Immature natural killer cell (primary cell): ENCODE measurements around the gene RABEPK. TPM values are rescaled to one million over a fixed set of nuclear protein-coding genes. Genes with fewer than 3 reads are reported as not detected.
"Not testable (repeated sequence)": the region's sequence is repeated elsewhere in the genome, so short reads cannot be mapped to it uniquely, and the experiment has no call there.

ENCODE experiments used
- DNase-seq, 3 donors: peaks; one replicate each; pipeline ENCODE4 v3.0.0; 2022; ENCODE audit warnings: mixed read lengths in 1 of 3
- H3K27ac Mint-ChIP-seq, 6 donors: one replicate each; pipeline ENCODE4 v1.8.0; 2020; ENCODE audit warnings: mixed read lengths in 6 of 6, mild to moderate bottlenecking in 5 of 6, inconsistent platforms in 4 of 6, moderate library complexity in 3 of 6
- H3K27me3 Mint-ChIP-seq, 3 donors: one replicate each; pipeline ENCODE4 v1.8.0; 2020 to 2021; ENCODE audit warnings: low read depth in 3 of 3, mild to moderate bottlenecking in 3 of 3, mixed read lengths in 3 of 3, moderate library complexity in 3 of 3, inconsistent platforms in 1 of 3
- H3K36me3 Mint-ChIP-seq, 3 donors: one replicate each; pipeline ENCODE4 v1.8.0; 2020; ENCODE audit warnings: mixed read lengths in 3 of 3, inconsistent platforms in 2 of 3, mild to moderate bottlenecking in 2 of 3
- H3K4me1 Mint-ChIP-seq, 2 donors: one replicate each; pipeline ENCODE4 v1.8.0; 2020; ENCODE audit warnings: inconsistent platforms in 2 of 2, mild to moderate bottlenecking in 2 of 2, mixed read lengths in 2 of 2, moderate library complexity in 1 of 2
- H3K4me3 Mint-ChIP-seq, 5 donors: one replicate each; pipeline ENCODE4 v1.8.0; 2020; ENCODE audit warnings: mild to moderate bottlenecking in 5 of 5, mixed read lengths in 5 of 5, inconsistent platforms in 3 of 5, moderate library complexity in 3 of 5
- H3K9me3 Mint-ChIP-seq, 6 donors: one replicate each; pipeline ENCODE4 v1.8.0; 2020; ENCODE audit warnings: mild to moderate bottlenecking in 6 of 6, mixed read lengths in 6 of 6, inconsistent platforms in 4 of 6, moderate library complexity in 3 of 6
- polyA plus RNA-seq, 3 donors: library from polyadenylated mRNA; unstranded; fragments of 300-500 nt; fragmentation: Illumina TruSeq; gene quantifications; one replicate each; pipeline ENCODE4 v1.2.3, GENCODE V29; 2021

RABEPK gene
- polyA plus RNA-seq = 10 to 100 TPM; 23.6 to 44.1 (median 28.2) TPM

DNA sequence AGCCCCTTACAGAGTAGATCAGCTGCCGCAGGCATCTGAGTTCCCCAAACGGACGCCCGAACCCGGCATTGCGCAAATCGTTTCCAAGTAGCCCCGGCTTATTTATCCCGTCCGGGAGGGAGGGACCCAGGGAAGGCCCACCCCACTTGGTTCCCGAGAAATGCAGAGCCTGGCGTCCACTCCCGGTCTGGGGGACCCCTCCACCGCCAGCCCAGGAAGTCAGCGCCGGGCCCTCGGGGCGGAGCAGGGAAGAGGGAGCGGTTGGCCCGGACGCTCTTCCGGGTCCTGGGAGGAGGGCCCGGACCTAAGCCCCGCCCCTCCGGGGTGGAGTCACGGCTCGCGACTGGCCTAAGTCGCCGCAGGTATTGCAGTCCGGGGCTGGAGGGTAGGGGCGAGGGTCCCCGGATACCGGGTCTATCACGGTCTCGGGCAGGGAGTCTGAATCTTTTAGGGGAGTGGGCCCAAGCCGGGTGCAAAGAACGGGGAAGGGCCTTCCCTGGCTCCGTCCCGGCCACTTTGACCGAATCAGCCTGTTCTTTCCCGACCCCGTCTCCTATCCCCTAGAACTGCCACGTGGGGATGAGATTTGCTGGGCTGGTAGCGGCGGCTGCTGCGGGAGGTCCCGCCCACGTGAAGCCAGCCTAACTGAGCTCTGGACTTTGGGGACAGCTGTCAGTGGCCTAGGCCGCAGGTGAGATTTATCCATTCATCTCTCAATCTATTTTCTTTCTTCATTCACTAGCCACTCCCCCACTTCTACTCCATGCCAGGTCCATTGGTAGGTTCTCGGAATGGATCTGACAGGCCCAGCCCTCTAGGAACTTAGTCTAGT, at the start of gene RABEPK:
Gene RABEPK, plus strand, starts transcription at position 327 of the 832 bp plus-strand sequence. CDS start 2,472 bp downstream, outside the sequence.
- peak; percentile 89 to 90 (median 90) for DNase-seq
- Mint-ChIP-seq H3K27ac (peak within 1 kb of the TSS; percentile 86 to 95 (median 92)), H3K4me3 (peak within 1 kb of the TSS; percentile 92 to 94 (median 94)), H3K4me1 (peaks cover 10 to 12% of the 10 kb centered on the region in 2 donors), H3K9me3 (no peaks in the 10 kb centered on the region), H3K36me3 (peaks cover 4 to 18% (median 14%) of the 10 kb centered on the region in 3 donors), H3K27me3 (peaks cover 2 to 7% (median 4%) of the 10 kb centered on the region in 3 donors)

- peaks cover 4 to 24% (median 18%) of the 10 kb centered on the region in 3 donors for H3K36me3 Mint-ChIP-seq
- peak overlapping the region in 1 of 6 donors; percentile 73 for H3K27ac Mint-ChIP-seq
- H3K4me1 Mint-ChIP-seq = no peaks in the 10 kb centered on the region
- DNase-seq = no peak
- no peaks in the 10 kb centered on the region for H3K27me3 Mint-ChIP-seq
- H3K9me3 Mint-ChIP-seq = no peaks in the 10 kb centered on the region
- H3K4me3 Mint-ChIP-seq = no peak overlapping the region
Measured at GRCh38 chr9:125151730-125152129, 48.6 kb upstream of the RABEPK start.

- no peak overlapping the region for H3K4me3 Mint-ChIP-seq
- H3K4me1 Mint-ChIP-seq = no peaks in the 10 kb centered on the region
- no peak for DNase-seq
- H3K27me3 Mint-ChIP-seq = peaks cover 0 to 2% (median 0%) of the 10 kb centered on the region in 3 donors
- peaks cover 10 to 24% (median 18%) of the 10 kb centered on the region in 3 donors for H3K36me3 Mint-ChIP-seq
- H3K9me3 Mint-ChIP-seq = no peaks in the 10 kb centered on the region
- no peak overlapping the region for H3K27ac Mint-ChIP-seq
Measured at GRCh38 chr9:125153712-125154367, 46.5 kb upstream of the RABEPK start.

GRCh38 chr9:125156551-125156950, 43.8 kb upstream of the RABEPK start:
- peaks cover 5 to 14% of the 10 kb centered on the region in 2 donors for H3K4me1 Mint-ChIP-seq
- peaks cover 0 to 2% (median 0%) of the 10 kb centered on the region in 3 donors for H3K27me3 Mint-ChIP-seq
- DNase-seq = no peak
- peaks cover 8 to 10% (median 10%) of the 10 kb centered on the region in 3 donors for H3K36me3 Mint-ChIP-seq
- H3K9me3 Mint-ChIP-seq = no peaks in the 10 kb centered on the region
- H3K4me3 Mint-ChIP-seq = no peak overlapping the region
- no peak overlapping the region for H3K27ac Mint-ChIP-seq

DNA sequence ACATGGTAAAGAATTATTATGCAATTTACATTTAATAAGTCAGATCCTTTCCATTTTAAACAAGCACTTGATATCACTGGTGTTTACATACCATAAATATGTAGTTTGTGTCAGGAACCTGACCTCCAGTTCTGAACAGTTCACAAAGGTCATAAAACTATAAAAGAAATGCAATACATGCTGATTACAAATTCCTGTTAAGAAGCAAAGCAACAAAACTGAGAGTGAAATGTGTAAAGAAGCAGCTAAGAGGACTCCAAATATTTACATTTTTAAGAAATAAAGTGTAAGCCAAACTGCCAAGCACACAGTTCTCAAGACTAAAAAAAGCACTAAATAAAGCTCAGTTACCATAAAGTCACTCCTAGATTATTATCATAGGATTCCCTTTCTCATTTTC, 39.6 kb upstream of the RABEPK start:
- H3K36me3 Mint-ChIP-seq = peaks cover 0 to 5% (median 0%) of the 10 kb centered on the region in 3 donors
- H3K4me3 Mint-ChIP-seq = no peak overlapping the region
- H3K4me1 Mint-ChIP-seq = peaks cover 5 to 19% of the 10 kb centered on the region in 2 donors
- H3K27me3 Mint-ChIP-seq = peaks cover 0 to 2% (median 0%) of the 10 kb centered on the region in 3 donors
- no peak for DNase-seq
- H3K27ac Mint-ChIP-seq = peak overlapping the region in 3 of 6 donors; percentile 29 to 54 (median 46)
- no peaks in the 10 kb centered on the region for H3K9me3 Mint-ChIP-seq

DNA sequence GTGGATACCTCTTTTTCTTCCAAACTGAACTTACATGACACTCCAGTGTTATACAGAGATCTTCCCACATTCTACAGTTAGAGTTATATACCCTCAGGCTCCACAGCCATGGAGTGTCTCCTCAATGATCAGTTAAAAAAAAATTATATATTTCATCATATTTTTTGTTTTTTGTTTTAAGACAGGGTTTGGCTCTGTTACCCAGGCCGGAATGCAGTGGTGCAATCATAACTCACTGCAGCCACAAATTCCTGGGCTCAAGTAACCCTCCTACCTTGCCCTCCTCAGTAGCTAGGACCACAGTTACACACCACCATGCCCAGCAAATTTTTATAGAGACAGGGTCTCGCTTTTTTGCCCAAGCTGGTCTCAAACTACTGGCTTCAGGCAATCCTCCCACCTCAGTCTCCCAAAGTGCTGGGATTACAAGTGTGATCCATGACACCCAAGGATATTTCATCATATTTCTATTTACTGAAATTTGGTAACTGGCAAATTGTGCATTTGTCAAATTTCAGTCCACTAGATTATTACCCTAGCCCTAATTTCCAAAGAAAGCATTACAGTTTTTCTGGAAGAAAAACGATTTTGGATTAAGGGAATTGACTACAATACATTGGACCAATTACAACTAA, 38.9 kb upstream of the RABEPK start:
- Mint-ChIP-seq H3K36me3 (peaks cover 0 to 5% (median 0%) of the 10 kb centered on the region in 3 donors), H3K27ac (peak overlapping the region in 3 of 6 donors; percentile 29 to 64 (median 46)), H3K4me1 (peaks cover 5 to 19% of the 10 kb centered on the region in 2 donors), H3K9me3 (no peaks in the 10 kb centered on the region), H3K4me3 (no peak overlapping the region), H3K27me3 (peaks cover 0 to 2% (median 0%) of the 10 kb centered on the region in 3 donors)
- DNase-seq = no peak

- Mint-ChIP-seq H3K4me1 (peaks cover 5 to 20% of the 10 kb centered on the region in 2 donors), H3K27ac (peak overlapping the region in 1 of 6 donors; percentile 29)
- not testable (repeated sequence) for H3K36me3 Mint-ChIP-seq, DNase-seq, H3K27me3 Mint-ChIP-seq, H3K9me3 Mint-ChIP-seq, H3K4me3 Mint-ChIP-seq
Measured at GRCh38 chr9:125162891-125163290, 37.5 kb upstream of the RABEPK start.

DNA sequence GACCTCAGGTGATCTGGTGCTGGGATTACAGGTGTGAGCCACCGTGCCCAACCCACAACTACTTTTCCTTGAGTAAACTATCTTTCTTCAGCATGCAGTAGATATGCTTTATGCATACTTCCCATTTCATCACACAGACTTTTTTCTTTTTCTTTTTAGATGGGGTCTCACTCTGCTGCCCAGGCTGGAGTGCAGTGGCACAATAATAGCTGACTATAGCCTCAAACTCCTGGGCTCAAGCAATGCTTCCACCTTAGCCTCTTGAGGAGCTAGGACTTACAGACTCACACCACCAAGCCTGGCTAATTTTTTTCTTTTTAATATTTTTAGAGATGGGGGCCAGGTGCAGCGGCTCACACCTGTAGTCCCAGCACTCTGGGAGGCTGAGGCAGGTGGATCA, 33.6 kb upstream of the RABEPK start:
- Mint-ChIP-seq H3K9me3 (no peaks in the 10 kb centered on the region), H3K27ac (no peak overlapping the region), H3K4me3 (no peak overlapping the region), H3K27me3 (no peaks in the 10 kb centered on the region), H3K36me3 (peaks cover 8 to 17% (median 15%) of the 10 kb centered on the region in 3 donors), H3K4me1 (peaks cover 10 to 31% of the 10 kb centered on the region in 2 donors)
- DNase-seq = no peak

DNA sequence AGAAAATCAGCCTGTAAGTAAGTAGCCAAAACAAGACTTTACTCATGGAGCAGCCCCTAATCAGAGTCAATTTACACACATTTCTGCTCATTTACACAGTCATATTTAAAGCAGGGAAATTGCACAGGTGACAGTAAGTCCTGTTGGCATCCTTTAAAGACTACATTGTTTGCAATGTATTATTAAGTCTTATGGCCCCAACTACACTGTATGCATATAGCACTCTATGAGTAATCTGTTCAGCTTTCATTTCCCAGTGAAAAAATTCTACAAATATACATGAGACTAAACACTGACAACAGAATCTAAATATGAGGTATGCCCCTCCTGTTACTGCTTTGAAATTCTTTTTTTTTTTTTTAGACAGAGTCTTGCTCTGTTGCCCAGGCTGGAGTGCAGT, 30.4 kb upstream of the RABEPK start:
- Mint-ChIP-seq H3K36me3 (peaks cover 8 to 17% (median 15%) of the 10 kb centered on the region in 3 donors), H3K27ac (no peak overlapping the region), H3K4me3 (no peak overlapping the region), H3K4me1 (peaks cover 27 to 48% of the 10 kb centered on the region in 2 donors), H3K27me3 (no peaks in the 10 kb centered on the region), H3K9me3 (no peaks in the 10 kb centered on the region)
- DNase-seq = no peak

DNA sequence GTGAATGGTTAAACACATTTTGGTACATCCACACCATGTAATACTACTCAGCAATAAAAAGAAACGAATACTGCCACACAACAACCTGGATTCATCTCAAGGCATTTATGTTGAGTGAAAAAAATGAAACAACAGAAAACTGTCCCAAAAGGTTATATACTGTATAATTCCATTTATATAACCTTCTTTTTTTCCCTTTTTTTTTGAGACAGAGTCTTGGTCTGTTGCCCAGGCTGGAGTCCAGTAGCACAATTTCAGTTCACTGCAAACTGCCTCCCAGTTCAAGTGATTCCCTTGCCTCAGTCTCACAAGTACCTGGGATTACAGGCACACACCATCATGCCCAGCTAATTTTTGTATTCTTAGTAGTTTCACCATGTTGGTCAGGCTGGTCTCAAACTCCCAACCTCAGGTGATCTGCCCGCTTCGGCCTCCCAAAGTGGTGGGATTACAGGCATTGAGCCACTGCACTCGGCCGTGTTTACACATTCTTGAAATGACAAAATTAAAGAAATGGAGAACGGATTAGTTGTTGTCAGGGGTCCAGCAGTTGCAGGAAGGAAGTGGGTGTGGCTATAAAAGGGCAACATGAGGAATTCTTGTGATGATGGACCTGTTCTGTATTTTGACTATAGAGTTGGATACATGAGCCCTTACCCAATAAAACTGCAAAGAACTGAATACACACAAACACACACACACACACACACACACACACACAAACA, 28.1 kb upstream of the RABEPK start:
- Mint-ChIP-seq H3K36me3 (peaks cover 8 to 17% (median 15%) of the 10 kb centered on the region in 3 donors), H3K27me3 (peaks cover 0 to 2% (median 0%) of the 10 kb centered on the region in 3 donors), H3K4me1 (peaks cover 38 to 65% of the 10 kb centered on the region in 2 donors), H3K27ac (peak overlapping the region in 5 of 6 donors; percentile 18 to 77 (median 58)), H3K9me3 (no peaks in the 10 kb centered on the region), H3K4me3 (peak overlapping the region; percentile 22 to 56 (median 44))
- DNase-seq = no peak

- no peaks in the 10 kb centered on the region for H3K9me3 Mint-ChIP-seq
- DNase-seq = no peak
- H3K27ac Mint-ChIP-seq = peak overlapping the region in 4 of 6 donors; percentile 3 to 54 (median 28)
- no peaks in the 10 kb centered on the region for H3K36me3 Mint-ChIP-seq
- peaks cover 59 to 82% of the 10 kb centered on the region in 2 donors for H3K4me1 Mint-ChIP-seq
- H3K4me3 Mint-ChIP-seq = no peak overlapping the region
- peaks cover 0 to 2% (median 0%) of the 10 kb centered on the region in 3 donors for H3K27me3 Mint-ChIP-seq
Measured at GRCh38 chr9:125176636-125177035, 23.7 kb upstream of the RABEPK start.

DNA sequence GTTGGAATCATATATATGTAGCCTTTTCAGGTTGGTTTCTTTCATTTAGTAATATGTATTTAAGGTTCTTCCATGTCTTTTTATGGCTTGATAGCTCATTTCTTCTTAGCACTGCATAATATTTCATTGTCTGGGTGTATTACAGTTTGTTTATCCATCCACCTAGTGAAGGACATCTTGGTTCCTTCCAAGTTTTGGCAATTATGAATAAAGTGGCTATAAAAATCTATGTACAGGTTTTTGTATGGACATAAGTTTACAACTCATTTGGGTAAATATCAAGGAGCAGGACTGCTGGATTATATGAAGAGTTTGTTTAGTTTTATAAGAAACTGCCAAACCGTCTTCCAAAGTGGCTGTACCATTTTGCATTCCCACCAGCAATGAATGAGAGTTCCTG, 22.5 kb upstream of the RABEPK start:
- H3K4me1 Mint-ChIP-seq = peaks cover 59 to 82% of the 10 kb centered on the region in 2 donors
- DNase-seq = no peak
- peaks cover 0 to 2% (median 0%) of the 10 kb centered on the region in 3 donors for H3K27me3 Mint-ChIP-seq
- no peak overlapping the region for H3K4me3 Mint-ChIP-seq
- H3K9me3 Mint-ChIP-seq = no peaks in the 10 kb centered on the region
- no peaks in the 10 kb centered on the region for H3K36me3 Mint-ChIP-seq
- peak overlapping the region in 2 of 6 donors; percentile 16 to 55 for H3K27ac Mint-ChIP-seq

- H3K4me1 Mint-ChIP-seq = peaks cover 64 to 88% of the 10 kb centered on the region in 2 donors
- not testable (repeated sequence) for DNase-seq, H3K4me3 Mint-ChIP-seq, H3K36me3 Mint-ChIP-seq, H3K27me3 Mint-ChIP-seq, H3K9me3 Mint-ChIP-seq
- peak overlapping the region in 2 of 6 donors; percentile 4 to 26 for H3K27ac Mint-ChIP-seq
Measured at GRCh38 chr9:125179776-125180175, 20.6 kb upstream of the RABEPK start.
